OCI-LY3 (cell line): Measurements from ENCODE around the gene INPP5A.

Experiments used
- H2AFZ ChIP-seq: fragments of 200-600, 300-600 bp; shearing (Covaris generic); 2 replicates; pipeline ENCODE4 v1.6.0; 2014; ENCODE audit warnings: antibody characterized with exemption, low read depth, low read length
- H3K27ac ChIP-seq: fragments of 200-600, 300-600 bp; sonication (generic); 2 replicates; pipeline ENCODE4 v1.5.1; 2014; ENCODE audit warnings: mild to moderate bottlenecking, low read length, moderate library complexity, mixed read lengths
- H3K27me3 ChIP-seq: fragments of 200-600, 300-600 bp; sonication (generic); 2 replicates; pipeline ENCODE4 v1.6.1; 2014; ENCODE audit warnings: low read depth, low read length, mixed read lengths
- H3K36me3 ChIP-seq: fragments of 200-600, 300-600 bp; sonication (generic); replicated peaks from 2 replicates; pipeline ENCODE3; 2014; ENCODE audit warnings: low read depth, low read length, mixed read lengths
- H3K4me1 ChIP-seq: fragments of 300-600, 200-600 bp; sonication (generic); 2 replicates; pipeline ENCODE4 v1.6.1; 2014; ENCODE audit warnings: low read length, mixed read lengths
- H3K4me2 ChIP-seq: fragments of 200-600, 300-600 bp; sonication (generic); 2 replicates; pipeline ENCODE4 v1.6.1; 2014; ENCODE audit warnings: low read length, mixed read lengths
- H3K4me3 ChIP-seq: fragments of 300-600, 200-600 bp; sonication (generic); 2 replicates; pipeline ENCODE4 v1.5.1; 2014; ENCODE audit warnings: antibody characterized with exemption, mild to moderate bottlenecking, low read length, moderate library complexity
- H3K79me2 ChIP-seq: fragments of 300-600, 200-600 bp; shearing (Covaris generic); 2 replicates; pipeline ENCODE4 v1.6.1; 2014; ENCODE audit warnings: mild to moderate bottlenecking, low read length, mixed read lengths
- H3K9ac ChIP-seq: fragments of 300-600, 200-600 bp; shearing (Covaris generic); 2 replicates; pipeline ENCODE4 v1.6.0; 2014; ENCODE audit warnings: mild to moderate bottlenecking, low read length, moderate library complexity
- H3K9me3 ChIP-seq: fragments of 200-600, 300-600 bp; shearing (Covaris generic); 2 replicates; pipeline ENCODE4 v1.6.1; 2014; ENCODE audit warnings: low read length, mixed read lengths; ENCODE audit not compliant: insufficient read depth
- H4K20me1 ChIP-seq: fragments of 200-600, 300-600 bp; sonication (generic); 2 replicates; pipeline ENCODE4 v1.6.1; 2016; ENCODE audit warnings: low read length, mixed read lengths; ENCODE audit not compliant: insufficient read depth
- CTCF ChIP-seq: fragments of 200-600, 300-600 bp; sonication (generic); IDR thresholded peaks from 2 replicates; pipeline ENCODE4 v1.5.1; 2014; ENCODE audit warnings: antibody characterized with exemption, low read length, low read depth
- EZH2phosphoT487 ChIP-seq: fragments of 200-600 bp; shearing (Covaris generic); IDR thresholded peaks from 2 replicates; pipeline ENCODE4 v1.6.1; 2018; ENCODE audit warnings: antibody characterized with exemption, mixed run types, low read depth

Gene INPP5A

GRCh38 chr10:132755166-132755711, 217.7 kb downstream of the INPP5A start:
- H3K36me3 ChIP-seq: no peaks in the 10 kb centered on the region
- no peaks in the 10 kb centered on the region for H3K79me2 ChIP-seq
- no peak overlapping the region for H3K9ac ChIP-seq
- no peak overlapping the region for H3K4me2 ChIP-seq
- no peak overlapping the region for H3K4me3 ChIP-seq
- no peaks in the 10 kb centered on the region for H3K27me3 ChIP-seq
- H3K9me3 ChIP-seq: no peaks in the 10 kb centered on the region
- H3K27ac ChIP-seq: no peak overlapping the region
- no peaks in the 10 kb centered on the region for H3K4me1 ChIP-seq
- H4K20me1 ChIP-seq: no peaks in the 10 kb centered on the region
- no peak overlapping the region for H2AFZ ChIP-seq
- no peak for TF ChIP-seq CTCF
- TF ChIP-seq EZH2phosphoT487: no peak

GRCh38 chr10:132756591-132756990, 219.0 kb downstream of the INPP5A start:
- TF ChIP-seq EZH2phosphoT487 (no peak), CTCF (no peak)
- H3K27me3 ChIP-seq: no peaks in the 10 kb centered on the region
- no peaks in the 10 kb centered on the region for H3K79me2 ChIP-seq
- no peak overlapping the region for H3K27ac ChIP-seq
- no peaks in the 10 kb centered on the region for H3K9me3 ChIP-seq
- H3K4me3 ChIP-seq: no peak overlapping the region
- H4K20me1 ChIP-seq: no peaks in the 10 kb centered on the region
- H3K4me2 ChIP-seq: no peak overlapping the region
- no peaks in the 10 kb centered on the region for H3K36me3 ChIP-seq
- no peak overlapping the region for H2AFZ ChIP-seq
- no peak overlapping the region for H3K9ac ChIP-seq
- H3K4me1 ChIP-seq: no peaks in the 10 kb centered on the region

GRCh38 chr10:132757171-132757570, 219.6 kb downstream of the INPP5A start:
- Histone ChIP-seq H2AFZ (no peak overlapping the region), H3K79me2 (no peaks in the 10 kb centered on the region), H3K9ac (no peak overlapping the region), H4K20me1 (no peaks in the 10 kb centered on the region), H3K4me3 (no peak overlapping the region), H3K27ac (no peak overlapping the region), H3K9me3 (no peaks in the 10 kb centered on the region), H3K27me3 (no peaks in the 10 kb centered on the region), H3K4me1 (no peaks in the 10 kb centered on the region), H3K36me3 (no peaks in the 10 kb centered on the region), H3K4me2 (no peak overlapping the region)
- TF ChIP-seq CTCF (no peak), EZH2phosphoT487 (no peak)

- H4K20me1 ChIP-seq: no peaks in the 10 kb centered on the region
- H2AFZ ChIP-seq: no peak overlapping the region
- TF ChIP-seq CTCF (no peak), EZH2phosphoT487 (no peak)
- H3K4me2 ChIP-seq: no peak overlapping the region
- H3K4me1 ChIP-seq: no peaks in the 10 kb centered on the region
- H3K27me3 ChIP-seq: no peaks in the 10 kb centered on the region
- no peak overlapping the region for H3K4me3 ChIP-seq
- no peaks in the 10 kb centered on the region for H3K36me3 ChIP-seq
- no peak overlapping the region for H3K9ac ChIP-seq
- H3K9me3 ChIP-seq: no peaks in the 10 kb centered on the region
- H3K27ac ChIP-seq: no peak overlapping the region
- H3K79me2 ChIP-seq: no peaks in the 10 kb centered on the region
These were observed 221.3 kb downstream of the INPP5A start for GRCh38 chr10:132758865-132759264.
